IMR-90 (cell line): ENCODE measurements around the gene MFNG. TPM values are rescaled to one million over a fixed set of nuclear protein-coding genes. Genes with fewer than 3 reads are reported as not detected.

Experiments
- ATAC-seq: fragments of 200-7000 bp; cut with Tn5 transposase; 2 replicates; pipeline ENCODE4 v1.9.1; 2020; ENCODE audit warnings: low read depth, mild to moderate bottlenecking, moderate library complexity
- BruUV-seq: library from RNA; stranded (reverse); fragments of 400-500 nt; replicated peaks from 2 replicates; lab custom pipeline; 2021; lab: Mats Ljungman, UMichigan
- CTCF ChIA-PET: fragments of 300-600 bp; formaldehyde crosslinking; extraction: SDS; loops from one replicate; lab custom pipeline; 2021; ENCODE audit warnings: antibody characterized with exemption; lab: Yijun Ruan, JAX
- POLR2A ChIA-PET: fragments of 300-600 bp; sonication (Branson Sonifier 250); formaldehyde crosslinking; loops from one replicate; lab custom pipeline; 2022; ENCODE audit warnings: antibody characterized with exemption; ENCODE audit not compliant: unreplicated experiment; lab: Charles Lee
- DNase-seq: peaks from one replicate; pipeline ENCODE4 v3.0.0; 2013
- H2AFZ ChIP-seq: replicated peaks from 2 replicates; pipeline ENCODE3; 2013; ENCODE audit warnings: low read length, mild to moderate bottlenecking; ENCODE audit not compliant: poor library complexity
- H2AK5ac ChIP-seq: 2 replicates; pipeline ENCODE4 v1.6.1; 2013; ENCODE audit warnings: low read depth, low read length, inconsistent platforms
- H2AK9ac ChIP-seq: replicated peaks from 2 replicates; pipeline ENCODE3; 2013; ENCODE audit warnings: mild to moderate bottlenecking, low read depth, low read length, moderate library complexity; ENCODE audit not compliant: poor library complexity
- H2BK120ac ChIP-seq: 2 replicates; pipeline ENCODE4 v1.6.1; 2013; ENCODE audit warnings: low read depth, low read length, inconsistent platforms
- H2BK15ac ChIP-seq: 3 replicates; pipeline ENCODE4 v1.6.1; 2013; ENCODE audit warnings: low read depth, low read length, inconsistent platforms
- H2BK20ac ChIP-seq: 2 replicates; pipeline ENCODE4 v1.6.1; 2013; ENCODE audit warnings: low read depth, mild to moderate bottlenecking, inconsistent platforms, low read length, moderate library complexity
- H2BK5ac ChIP-seq: 2 replicates; pipeline ENCODE4 v1.6.1; 2013; ENCODE audit warnings: mild to moderate bottlenecking, low read depth, low read length, inconsistent platforms; ENCODE audit not compliant: poor library complexity, severe bottlenecking
- H3K14ac ChIP-seq: replicated peaks from 2 replicates; pipeline ENCODE4 v1.6.1; 2013; ENCODE audit warnings: low read depth, low read length, inconsistent platforms
- H3K18ac ChIP-seq: 2 replicates; pipeline ENCODE4 v1.6.1; 2013; ENCODE audit warnings: low read depth, low read length, control low read depth
- H3K23ac ChIP-seq: 2 replicates; pipeline ENCODE4 v1.6.1; 2013; ENCODE audit warnings: low read depth, low read length, inconsistent platforms
- H3K27ac ChIP-seq: 2 replicates; pipeline ENCODE4 v1.5.1; 2013; ENCODE audit warnings: mild to moderate bottlenecking, control low read depth, low read length; ENCODE audit not compliant: insufficient read depth
- H3K27me3 ChIP-seq: 2 replicates; pipeline ENCODE4 v1.6.1; 2013; ENCODE audit warnings: low read length; ENCODE audit not compliant: control insufficient read depth, insufficient read depth
- H3K36me3 ChIP-seq: 2 replicates; pipeline ENCODE4 v1.6.1; 2013; ENCODE audit warnings: low read length, mixed read lengths; ENCODE audit not compliant: control insufficient read depth, insufficient read depth
- H3K4ac ChIP-seq: 2 replicates; pipeline ENCODE4 v1.6.1; 2013; ENCODE audit warnings: low read depth, low read length, inconsistent platforms
- H3K4me1 ChIP-seq: 2 replicates; pipeline ENCODE4 v1.6.1; 2013; ENCODE audit warnings: low read length, mixed read lengths; ENCODE audit not compliant: control insufficient read depth, insufficient read depth
- H3K4me2 ChIP-seq: 2 replicates; pipeline ENCODE4 v1.6.1; 2013; ENCODE audit warnings: low read depth, mild to moderate bottlenecking, control low read depth, low read length, moderate library complexity
- H3K4me3 ChIP-seq: 2 replicates; pipeline ENCODE4 v1.5.1; 2013; ENCODE audit warnings: low read depth, mild to moderate bottlenecking, control low read depth, low read length, moderate library complexity; ENCODE audit not compliant: insufficient read depth
- H3K56ac ChIP-seq: 2 replicates; pipeline ENCODE4 v1.6.1; 2013; ENCODE audit warnings: low read length, inconsistent platforms; ENCODE audit not compliant: insufficient read depth; ENCODE audit errors: extremely low read depth
- H3K79me1 ChIP-seq, 2 experiments: 2 replicates each; pipeline ENCODE4 v1.6.1; 2013; ENCODE audit warnings: low read length in 2 of 2, inconsistent platforms in 1 of 2, low read depth in 1 of 2
- H3K9ac ChIP-seq: 2 replicates; pipeline ENCODE4 v1.6.1; 2013; ENCODE audit warnings: low read depth, low read length, control low read depth
- H3K9me1 ChIP-seq: 2 replicates; pipeline ENCODE4 v1.6.1; 2013; ENCODE audit warnings: low read length, inconsistent platforms; ENCODE audit not compliant: insufficient read depth
- H3K9me3 ChIP-seq: 2 replicates; pipeline ENCODE4 v1.6.1; 2013; ENCODE audit warnings: low read length; ENCODE audit not compliant: control insufficient read depth, insufficient read depth
- H4K20me1 ChIP-seq: 2 replicates; pipeline ENCODE4 v1.6.1; 2013; ENCODE audit warnings: low read length, inconsistent platforms; ENCODE audit not compliant: insufficient read depth
- H4K5ac ChIP-seq: 2 replicates; pipeline ENCODE4 v1.6.1; 2013; ENCODE audit warnings: mild to moderate bottlenecking, low read depth, low read length, control low read depth
- H4K8ac ChIP-seq, 2 experiments: 2 replicates each; pipeline ENCODE4 v1.6.1; 2013; ENCODE audit warnings: low read depth in 2 of 2, low read length in 2 of 2, control low read depth in 1 of 2, inconsistent platforms in 1 of 2
- H4K91ac ChIP-seq: 2 replicates; pipeline ENCODE4 v1.6.1; 2013; ENCODE audit warnings: low read depth, low read length, inconsistent platforms; ENCODE audit not compliant: insufficient read depth
- CEBPB ChIP-seq: IDR thresholded peaks from 2 replicates; pipeline ENCODE4 v1.6.1; 2012; ENCODE audit warnings: low read depth, low read length, improper control_type of control experiment
- FOS ChIP-seq: fragments of 150-350 bp; IDR thresholded peaks from 2 replicates; pipeline ENCODE4 v1.6.1; 2016; ENCODE audit warnings: low read depth, low read length
- NFE2L2 ChIP-seq: fragments of 150-350 bp; IDR thresholded peaks from 2 replicates; pipeline ENCODE4 v1.6.1; 2016; ENCODE audit warnings: low read depth, mild to moderate bottlenecking, low read length
- POLR2A ChIP-seq: IDR thresholded peaks from 2 replicates; pipeline ENCODE4 v1.6.1; 2012; ENCODE audit warnings: mild to moderate bottlenecking, low read depth, low read length
- RAD21 ChIP-seq: IDR thresholded peaks from 2 replicates; pipeline ENCODE4 v1.6.1; 2012; ENCODE audit warnings: low read length, improper control_type of control experiment
- RCOR1 ChIP-seq: IDR thresholded peaks from 2 replicates; pipeline ENCODE4 v1.6.1; 2012; ENCODE audit warnings: mild to moderate bottlenecking, low read length, improper control_type of control experiment; ENCODE audit not compliant: insufficient replicate concordance
- WGBS, 2 experiments: methylation state at CpG; one replicate each; pipeline versions ENCODE4 v1.1.5 to v1.1.7; 2013; ENCODE audit warnings: missing lambda C conversion rate in 2 of 2; ENCODE audit not compliant: insufficient read length in 1 of 2; ENCODE audit errors: extremely low coverage in 2 of 2; 5-methylcytosine and 5-hydroxymethylcytosine counted together
- dilution Hi-C: fragments of 300-500 bp; cut with HindIII; formaldehyde crosslinking; loops from one replicate; pipeline ENCODE4 v1.14.3; 2018; ENCODE audit warnings: low sequenced_read_pairs; ENCODE audit not compliant: unreplicated experiment
- in situ Hi-C: fragments of 300-500 bp; cut with MboI; formaldehyde crosslinking; loops from 3 replicates; pipeline ENCODE4 v1.14.3; 2019; ENCODE audit warnings: low sequenced_read_pairs, inconsistent platforms, mixed read lengths
- intact Hi-C: fragments of 100-400 bp; cut with micrococcal nuclease; formaldehyde crosslinking; loops from 2 replicates; pipeline ENCODE4 v1.10.0; 2022
- polyA plus RNA-seq, 3 experiments: library from polyadenylated mRNA; depleted of rRNA; stranded (reverse); fragments of >200 nt; gene quantifications; 2 replicates each; pipeline ENCODE4 v1.2.3, GENCODE V29; 2012; ENCODE audit warnings: low replicate concordance in 1 of 3
- total RNA-seq: library from RNA; depleted of rRNA; stranded (reverse); fragments of >200 nt; gene quantifications from 2 replicates; pipeline ENCODE4 v1.2.3, GENCODE V29; 2012
- TF ChIP-seq, protein P1 (sequence below): fragments of 150-350 bp; IDR thresholded peaks from 2 replicates; pipeline ENCODE4 v1.6.1; 2016; ENCODE audit warnings: low read depth, mild to moderate bottlenecking, low read length, moderate library complexity, borderline replicate concordance
- TF ChIP-seq, protein P2 (sequence below): conservative IDR thresholded peaks from 2 replicates; pipeline ENCODE4 v1.5.1; 2012; ENCODE audit warnings: mild to moderate bottlenecking, low read depth, low read length, improper control_type of control experiment
- TF ChIP-seq, protein P3 (sequence below): fragments of 150-350 bp; IDR thresholded peaks from 2 replicates; pipeline ENCODE4 v1.6.1; 2017; ENCODE audit warnings: mild to moderate bottlenecking, antibody characterized with exemption, low read length, low read depth

MFNG gene
- total and polyA plus RNA-seq, 2 of the 4 experiments (the other 2 are of a cell fraction) = 0.15 TPM; not detected in 1

DNA sequence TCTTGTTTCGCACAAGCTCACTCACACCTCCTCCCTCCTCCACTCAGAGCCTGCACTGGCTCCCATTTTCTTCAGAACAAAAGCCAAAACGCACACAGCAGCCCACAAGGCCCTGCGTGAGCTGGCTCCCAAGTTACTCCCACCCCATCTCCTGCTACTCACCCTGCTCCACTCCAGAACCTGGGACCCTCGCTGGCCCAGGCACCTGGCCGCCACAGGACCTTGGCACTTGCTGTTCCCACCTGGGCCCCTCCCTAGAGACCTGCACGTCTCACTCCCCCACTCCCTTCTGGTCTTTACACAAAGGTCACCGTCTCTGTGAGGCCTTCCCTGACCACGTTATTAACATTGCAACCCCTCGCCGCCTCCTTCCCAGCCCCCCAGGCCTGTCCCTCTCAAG lies 945 bp upstream of the MFNG start:
- H2AFZ ChIP-seq = no peak overlapping the region
- no peak overlapping the region for H4K8ac ChIP-seq
- no peak overlapping the region for H3K4ac ChIP-seq
- no peak overlapping the region for H3K14ac ChIP-seq
- ATAC-seq = no peak
- peaks cover 2% of the 10 kb centered on the region; the same call in 1 of the 2 replicates for H3K36me3 ChIP-seq
- TF ChIP-seq FOS (no peak), RCOR1 (no peak), POLR2A (no peak), CEBPB (no peak), NFE2L2 (no peak), RAD21 (no peak)
- TF ChIP-seq, protein P1, sequence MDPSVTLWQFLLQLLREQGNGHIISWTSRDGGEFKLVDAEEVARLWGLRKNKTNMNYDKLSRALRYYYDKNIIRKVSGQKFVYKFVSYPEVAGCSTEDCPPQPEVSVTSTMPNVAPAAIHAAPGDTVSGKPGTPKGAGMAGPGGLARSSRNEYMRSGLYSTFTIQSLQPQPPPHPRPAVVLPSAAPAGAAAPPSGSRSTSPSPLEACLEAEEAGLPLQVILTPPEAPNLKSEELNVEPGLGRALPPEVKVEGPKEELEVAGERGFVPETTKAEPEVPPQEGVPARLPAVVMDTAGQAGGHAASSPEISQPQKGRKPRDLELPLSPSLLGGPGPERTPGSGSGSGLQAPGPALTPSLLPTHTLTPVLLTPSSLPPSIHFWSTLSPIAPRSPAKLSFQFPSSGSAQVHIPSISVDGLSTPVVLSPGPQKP = no peak
- TF ChIP-seq, protein P2, sequence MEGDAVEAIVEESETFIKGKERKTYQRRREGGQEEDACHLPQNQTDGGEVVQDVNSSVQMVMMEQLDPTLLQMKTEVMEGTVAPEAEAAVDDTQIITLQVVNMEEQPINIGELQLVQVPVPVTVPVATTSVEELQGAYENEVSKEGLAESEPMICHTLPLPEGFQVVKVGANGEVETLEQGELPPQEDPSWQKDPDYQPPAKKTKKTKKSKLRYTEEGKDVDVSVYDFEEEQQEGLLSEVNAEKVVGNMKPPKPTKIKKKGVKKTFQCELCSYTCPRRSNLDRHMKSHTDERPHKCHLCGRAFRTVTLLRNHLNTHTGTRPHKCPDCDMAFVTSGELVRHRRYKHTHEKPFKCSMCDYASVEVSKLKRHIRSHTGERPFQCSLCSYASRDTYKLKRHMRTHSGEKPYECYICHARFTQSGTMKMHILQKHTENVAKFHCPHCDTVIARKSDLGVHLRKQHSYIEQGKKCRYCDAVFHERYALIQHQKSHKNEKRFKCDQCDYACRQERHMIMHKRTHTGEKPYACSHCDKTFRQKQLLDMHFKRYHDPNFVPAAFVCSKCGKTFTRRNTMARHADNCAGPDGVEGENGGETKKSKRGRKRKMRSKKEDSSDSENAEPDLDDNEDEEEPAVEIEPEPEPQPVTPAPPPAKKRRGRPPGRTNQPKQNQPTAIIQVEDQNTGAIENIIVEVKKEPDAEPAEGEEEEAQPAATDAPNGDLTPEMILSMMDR = no peak
- TF ChIP-seq, protein P3, sequence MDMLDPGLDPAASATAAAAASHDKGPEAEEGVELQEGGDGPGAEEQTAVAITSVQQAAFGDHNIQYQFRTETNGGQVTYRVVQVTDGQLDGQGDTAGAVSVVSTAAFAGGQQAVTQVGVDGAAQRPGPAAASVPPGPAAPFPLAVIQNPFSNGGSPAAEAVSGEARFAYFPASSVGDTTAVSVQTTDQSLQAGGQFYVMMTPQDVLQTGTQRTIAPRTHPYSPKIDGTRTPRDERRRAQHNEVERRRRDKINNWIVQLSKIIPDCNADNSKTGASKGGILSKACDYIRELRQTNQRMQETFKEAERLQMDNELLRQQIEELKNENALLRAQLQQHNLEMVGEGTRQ = no peak
- H2BK120ac ChIP-seq = no peak overlapping the region
- H2AK9ac ChIP-seq = no peak overlapping the region
- no peak overlapping the region for H2BK15ac ChIP-seq
- no peaks in the 10 kb centered on the region for H3K9me3 ChIP-seq
- no peak overlapping the region for H3K9ac ChIP-seq
- WGBS, 2 experiments = 60% methylated on average over 1 of the region's 10 CpGs; no CpG with 5 or more reads in 1 of the 2 experiments
- H2BK5ac ChIP-seq = no peak overlapping the region
- no peaks in the 10 kb centered on the region for H3K9me1 ChIP-seq
- H4K91ac ChIP-seq = no peak overlapping the region
- H4K5ac ChIP-seq = no peak overlapping the region
- H3K27me3 ChIP-seq = no peaks in the 10 kb centered on the region
- no peaks in the 10 kb centered on the region for H3K79me1 ChIP-seq
- ChIA-PET CTCF (no interaction called here), POLR2A (interaction anchor here (1.0 kb wide), 1 partner anchor 26 kb away, joined by 3 read pairs; no protein-coding TSS in a partner anchor)
- no peak overlapping the region for H3K23ac ChIP-seq
- no peak overlapping the region for H2AK5ac ChIP-seq
- dilution Hi-C loops = no loop called here
- H3K27ac ChIP-seq = no peak overlapping the region
- in situ Hi-C loops = no loop called here
- H4K20me1 ChIP-seq = no peaks in the 10 kb centered on the region
- no peak overlapping the region for H2BK20ac ChIP-seq
- intact Hi-C loops = loop anchor here (1.0 kb wide), 1 partner anchor 32 kb away; the partner anchor contains the start of gene CARD10
- no peak overlapping the region for H3K4me3 ChIP-seq
- H3K4me1 ChIP-seq = peaks cover 11% of the 10 kb centered on the region
- no peak for DNase-seq
- H3K56ac ChIP-seq = no peak overlapping the region
- no peak overlapping the region for H3K18ac ChIP-seq
- BruUV-seq = no TSS peak
- no peak overlapping the region for H3K4me2 ChIP-seq
